PC-3 (cell line): Measurements from ENCODE around the gene TRPV6. TPM values are rescaled to one million over a fixed set of nuclear protein-coding genes. Genes with fewer than 3 reads are reported as not detected.

ENCODE experiments used
- ATAC-seq: fragments of 200-7000 bp; cut with Tn5 transposase; 2 replicates; pipeline ENCODE4 v1.9.1; 2020; ENCODE audit warnings: mild to moderate bottlenecking, moderate library complexity
- BruUV-seq: library from RNA; stranded (reverse); fragments of 400-500 nt; replicated peaks from 2 replicates; lab custom pipeline; 2021; lab: Mats Ljungman, UMichigan
- CTCF ChIA-PET: fragments of 300-600 bp; sonication (Branson Sonifier 250); formaldehyde crosslinking; loops from one replicate; lab custom pipeline; 2022; ENCODE audit warnings: antibody characterized with exemption; lab: Charles Lee
- POLR2A ChIA-PET: fragments of 300-600 bp; sonication (Branson Sonifier 250); formaldehyde crosslinking; loops from one replicate; lab custom pipeline; 2022; ENCODE audit warnings: antibody characterized with exemption; ENCODE audit not compliant: unreplicated experiment; lab: Charles Lee
- DNase-seq: peaks from one replicate; pipeline ENCODE4 v3.0.0-alpha.2; 2015
- H2AFZ ChIP-seq: fragments of 300-600 bp; sonication (generic); 2 replicates; pipeline ENCODE4 v1.6.0; 2016; ENCODE audit warnings: antibody characterized with exemption, low read length
- H3F3A ChIP-seq: fragments of 300-600 bp; sonication (generic); one replicate; pipeline ENCODE4 v1.6.0; 2017; ENCODE audit warnings: antibody characterized with exemption, low read length, control low read depth, mild to moderate bottlenecking; ENCODE audit not compliant: unreplicated experiment
- H3K27ac ChIP-seq: fragments of 300-600 bp; sonication (generic); 2 replicates; pipeline ENCODE4 v1.5.1; 2016; ENCODE audit warnings: mild to moderate bottlenecking, low read length
- H3K27me3 ChIP-seq: fragments of 300-600 bp; sonication (generic); 2 replicates; pipeline ENCODE4 v1.6.1; 2016; ENCODE audit warnings: low read length, mixed read lengths
- H3K36me3 ChIP-seq: fragments of 300-600 bp; sonication (generic); 2 replicates; pipeline ENCODE4 v1.6.1; 2016; ENCODE audit warnings: low read depth, mixed run types, low read length, mixed read lengths
- H3K4me1 ChIP-seq: fragments of 300-600 bp; sonication (generic); 2 replicates; pipeline ENCODE4 v1.5.1; 2016; ENCODE audit warnings: low read length; ENCODE audit not compliant: insufficient read depth
- H3K4me2 ChIP-seq: fragments of 300-600 bp; sonication (generic); 2 replicates; pipeline ENCODE4 v1.6.0; 2016; ENCODE audit warnings: low read length
- H3K4me3 ChIP-seq: fragments of 300-600 bp; sonication (generic); 2 replicates; pipeline ENCODE4 v1.5.1; 2016; ENCODE audit warnings: mild to moderate bottlenecking, low read length, mixed read lengths
- H3K79me2 ChIP-seq: fragments of 300-600 bp; sonication (generic); 2 replicates; pipeline ENCODE4 v1.6.1; 2017; ENCODE audit warnings: low read length, mixed read lengths
- H3K9ac ChIP-seq: fragments of 300-600 bp; sonication (generic); 2 replicates; pipeline ENCODE4 v1.6.0; 2016; ENCODE audit warnings: mild to moderate bottlenecking, low read length
- H3K9me2 ChIP-seq: fragments of 300-600 bp; sonication (generic); replicated peaks from 2 replicates; pipeline ENCODE4 v1.6.1; 2016; ENCODE audit warnings: mixed run types, low read length, mixed read lengths
- H3K9me3 ChIP-seq: fragments of 300-600 bp; sonication (generic); 2 replicates; pipeline ENCODE4 v1.6.1; 2016; ENCODE audit warnings: low read length, mixed read lengths
- H4K20me1 ChIP-seq: fragments of 300-600 bp; sonication (generic); 2 replicates; pipeline ENCODE4 v1.6.1; 2016; ENCODE audit warnings: low read length, mixed read lengths
- EZH2 ChIP-seq: fragments of 300-600 bp; sonication (generic); IDR thresholded peaks from one replicate; pipeline ENCODE4 v1.6.1; 2017; ENCODE audit warnings: antibody characterized with exemption, mild to moderate bottlenecking, low read length; ENCODE audit not compliant: unreplicated experiment
- EZH2phosphoT487 ChIP-seq: fragments of 300-600 bp; sonication (generic); IDR thresholded peaks from 2 replicates; pipeline ENCODE4 v1.6.1; 2018; ENCODE audit warnings: mild to moderate bottlenecking, antibody characterized with exemption, low read length, borderline replicate concordance
- intact Hi-C: fragments of 100-400 bp; cut with micrococcal nuclease; formaldehyde crosslinking; loops from 2 replicates; pipeline ENCODE4 v1.9.0; 2023
- total RNA-seq: library from RNA; depleted of rRNA; stranded (reverse); fragments of >200 nt; gene quantifications from 2 replicates; pipeline ENCODE4 v1.2.3, GENCODE V29; 2014
- TF ChIP-seq, protein P1 (sequence below): fragments of 300-600 bp; sonication (generic); conservative IDR thresholded peaks from 2 replicates; pipeline ENCODE4 v1.5.1; 2017; ENCODE audit warnings: antibody characterized with exemption, low read depth, mild to moderate bottlenecking, low read length

The TRPV6 gene
- total RNA-seq, 1 experiment from 2014 or later = 1.4 TPM

DNA sequence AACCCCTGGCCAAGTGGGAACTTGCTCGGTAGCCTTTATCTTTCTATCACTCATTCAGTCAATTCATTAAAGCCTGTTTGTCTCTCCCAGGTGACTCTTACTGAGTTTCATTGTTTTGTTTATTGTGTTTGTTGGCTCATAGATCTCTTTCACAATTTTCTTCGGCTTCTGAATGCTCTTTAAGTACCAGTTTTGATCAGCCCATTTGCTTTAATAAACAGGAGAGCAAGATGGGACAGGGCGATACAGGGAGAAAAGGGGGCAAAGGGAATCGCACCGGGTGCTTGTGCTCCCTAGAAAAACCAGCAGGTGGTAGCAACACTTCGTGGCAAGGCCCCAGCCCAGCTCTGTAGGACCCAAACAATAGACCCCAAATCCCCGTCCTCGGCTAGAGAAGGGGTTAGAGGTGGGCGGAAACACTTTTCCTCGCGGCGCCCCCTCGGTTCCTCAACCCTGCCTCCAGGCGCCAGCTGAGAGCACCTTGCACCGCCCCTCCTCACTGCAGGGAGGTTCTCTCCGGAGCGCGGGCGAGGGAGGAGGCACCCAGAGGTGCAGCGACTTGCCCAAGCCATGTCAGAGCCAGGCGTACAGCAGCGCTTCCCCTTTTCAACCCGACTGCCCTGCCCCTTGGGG, 31.7 kb downstream of the TRPV6 start:
- DNase-seq = peak; percentile 70
- Histone ChIP-seq H3K4me1 (peaks cover 19% of the 10 kb centered on the region), H3K4me2 (peak overlapping the region; percentile 92), H3K9ac (peak overlapping the region; percentile 93), H3K9me2 (no peaks in the 10 kb centered on the region), H3K27ac (peak overlapping the region; percentile 58), H3K27me3 (no peaks in the 10 kb centered on the region), H3K4me3 (peak overlapping the region; percentile 87), H3F3A (no peaks in the 10 kb centered on the region), H4K20me1 (no peaks in the 10 kb centered on the region), H2AFZ (peak overlapping the region; percentile 88), H3K9me3 (no peaks in the 10 kb centered on the region), H3K36me3 (no peaks in the 10 kb centered on the region), H3K79me2 (0 out of 2 replicates have a peak, but pooled peaks cover 6% of the 10 kb centered on the region)
- ChIA-PET CTCF (interaction anchor here (1.3 to 1.5 kb wide), 2 partner anchors 41 to 149 kb away, joined by 4 to 6 read pairs; no protein-coding TSS in a partner anchor), POLR2A (interaction anchor here (0.6 to 1.0 kb wide), 2 partner anchors 40 to 426 kb away, joined by 4 read pairs; no protein-coding TSS in a partner anchor)
- TF ChIP-seq, protein P1, sequence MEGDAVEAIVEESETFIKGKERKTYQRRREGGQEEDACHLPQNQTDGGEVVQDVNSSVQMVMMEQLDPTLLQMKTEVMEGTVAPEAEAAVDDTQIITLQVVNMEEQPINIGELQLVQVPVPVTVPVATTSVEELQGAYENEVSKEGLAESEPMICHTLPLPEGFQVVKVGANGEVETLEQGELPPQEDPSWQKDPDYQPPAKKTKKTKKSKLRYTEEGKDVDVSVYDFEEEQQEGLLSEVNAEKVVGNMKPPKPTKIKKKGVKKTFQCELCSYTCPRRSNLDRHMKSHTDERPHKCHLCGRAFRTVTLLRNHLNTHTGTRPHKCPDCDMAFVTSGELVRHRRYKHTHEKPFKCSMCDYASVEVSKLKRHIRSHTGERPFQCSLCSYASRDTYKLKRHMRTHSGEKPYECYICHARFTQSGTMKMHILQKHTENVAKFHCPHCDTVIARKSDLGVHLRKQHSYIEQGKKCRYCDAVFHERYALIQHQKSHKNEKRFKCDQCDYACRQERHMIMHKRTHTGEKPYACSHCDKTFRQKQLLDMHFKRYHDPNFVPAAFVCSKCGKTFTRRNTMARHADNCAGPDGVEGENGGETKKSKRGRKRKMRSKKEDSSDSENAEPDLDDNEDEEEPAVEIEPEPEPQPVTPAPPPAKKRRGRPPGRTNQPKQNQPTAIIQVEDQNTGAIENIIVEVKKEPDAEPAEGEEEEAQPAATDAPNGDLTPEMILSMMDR = peak; percentile 83
- no peak for TF ChIP-seq EZH2phosphoT487
- intact Hi-C loops = loop anchor here (1.0 kb wide), 3 partner anchors 12 to 149 kb away; no protein-coding TSS in a partner anchor
- BruUV-seq = TSS peak; percentile 71
- peak; percentile 78 for ATAC-seq

DNA sequence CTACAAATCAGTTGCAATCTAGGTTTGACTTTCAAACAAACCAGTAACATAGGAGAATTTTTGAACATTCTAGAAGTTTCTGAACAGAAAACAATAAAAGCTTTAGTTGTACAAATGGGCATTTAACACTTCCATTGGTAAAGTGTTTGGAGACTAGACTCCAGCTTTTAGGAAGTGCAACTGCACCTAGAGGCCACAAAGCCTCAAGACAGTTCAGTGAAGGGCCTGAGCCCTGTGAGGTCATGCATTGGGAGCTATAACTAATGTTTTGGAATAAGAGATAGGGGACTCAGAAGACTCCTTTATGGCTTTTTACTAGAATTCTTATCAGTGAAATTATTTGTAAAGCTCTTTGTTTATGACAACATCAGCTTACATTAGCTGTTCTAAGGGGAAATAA, 33.6 kb downstream of the TRPV6 start:
- no peaks in the 10 kb centered on the region for H3K9me3 ChIP-seq
- 0 out of 2 replicates have a peak, but pooled peaks cover 6% of the 10 kb centered on the region for H3K79me2 ChIP-seq
- H3F3A ChIP-seq = no peaks in the 10 kb centered on the region
- no peak overlapping the region for H3K4me2 ChIP-seq
- no peak overlapping the region for H2AFZ ChIP-seq
- no peak overlapping the region for H3K9ac ChIP-seq
- no peak for DNase-seq
- no peaks in the 10 kb centered on the region for H3K27me3 ChIP-seq
- CTCF ChIA-PET = interaction anchor here (1.0 kb wide), 1 partner anchor 44 kb away, joined by 6 read pairs; no protein-coding TSS in a partner anchor
- TF ChIP-seq EZH2phosphoT487 = no peak
- no peak for TF ChIP-seq EZH2
- TF ChIP-seq, protein P1 = no peak
- intact Hi-C loops = no loop called here
- POLR2A ChIA-PET = no interaction called here
- no peaks in the 10 kb centered on the region for H4K20me1 ChIP-seq
- H3K4me3 ChIP-seq = no peak overlapping the region
- ATAC-seq = no peak
- H3K27ac ChIP-seq = no peak overlapping the region
- H3K9me2 ChIP-seq = no peaks in the 10 kb centered on the region
- H3K4me1 ChIP-seq = peaks cover 26% of the 10 kb centered on the region
- BruUV-seq = no TSS peak
- no peaks in the 10 kb centered on the region for H3K36me3 ChIP-seq

DNA sequence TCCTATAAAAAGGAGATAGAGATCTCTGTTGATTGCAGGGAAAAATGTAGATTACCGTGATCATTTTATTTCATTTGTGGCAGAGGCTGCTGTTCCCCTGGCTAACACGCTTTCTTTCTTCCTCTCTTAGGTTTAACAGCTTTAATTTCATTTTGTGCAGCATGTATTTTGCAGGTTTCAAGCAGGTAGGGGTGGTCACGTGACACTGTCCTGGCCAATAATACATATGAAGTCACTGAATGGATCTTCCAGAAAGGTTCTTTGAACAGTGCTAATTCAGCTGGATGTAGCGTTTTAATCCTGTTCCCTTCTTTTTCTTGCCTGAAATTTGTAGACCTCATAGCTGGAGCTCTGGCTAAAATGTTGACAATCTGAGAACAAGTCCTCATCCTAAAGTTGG, 34.3 kb downstream of the TRPV6 start:
- Histone ChIP-seq H3K27ac (no peak overlapping the region), H3K36me3 (no peaks in the 10 kb centered on the region), H2AFZ (no peak overlapping the region), H3K79me2 (0 out of 2 replicates have a peak, but pooled peaks cover 6% of the 10 kb centered on the region), H3K27me3 (no peaks in the 10 kb centered on the region), H4K20me1 (no peaks in the 10 kb centered on the region), H3K4me1 (peaks cover 28% of the 10 kb centered on the region), H3K9me3 (no peaks in the 10 kb centered on the region), H3K9me2 (no peaks in the 10 kb centered on the region), H3K9ac (no peak overlapping the region), H3K4me2 (no peak overlapping the region), H3F3A (no peaks in the 10 kb centered on the region), H3K4me3 (no peak overlapping the region)
- ChIA-PET POLR2A (no interaction called here), CTCF (no interaction called here)
- DNase-seq (no peak), ATAC-seq (no peak)
- no TSS peak for BruUV-seq
- TF ChIP-seq EZH2 = no peak
- TF ChIP-seq, protein P1 = no peak
- TF ChIP-seq EZH2phosphoT487 = no peak
- intact Hi-C loops = no loop called here
